MG63 (cell line): ENCODE measurements around the gene TBCD. TPM values are rescaled to one million over a fixed set of nuclear protein-coding genes. Genes with fewer than 3 reads are reported as not detected.
"Not testable (repeated sequence)": the region's sequence is repeated elsewhere in the genome, so short reads cannot be mapped to it uniquely, and the experiment has no call there.

Experiments used
- DNase-seq: peaks from one replicate; pipeline ENCODE4 v3.0.0-alpha.2; 2020
- H3K27me3 ChIP-seq: fragments of 250-450 bp; sonication (Bioruptor Pico); 2 replicates; pipeline ENCODE4 v1.5.1; 2020; ENCODE audit warnings: mild to moderate bottlenecking, moderate library complexity
- H3K36me3 ChIP-seq: fragments of 250-450 bp; sonication (Bioruptor Pico); 2 replicates; pipeline ENCODE4 v1.5.1; 2020; ENCODE audit warnings: mild to moderate bottlenecking, moderate library complexity
- H3K4me3 ChIP-seq: fragments of 250-450 bp; sonication (Bioruptor Pico); 2 replicates; pipeline ENCODE4 v1.5.1; 2020; ENCODE audit warnings: mild to moderate bottlenecking, moderate library complexity
- H3K9me3 ChIP-seq: fragments of 250-450 bp; sonication (Bioruptor Pico); 2 replicates; pipeline ENCODE4 v1.5.1; 2020; ENCODE audit warnings: mild to moderate bottlenecking, moderate library complexity
- total RNA-seq: library from RNA; depleted of rRNA; stranded (reverse); fragments of >200 nt; shearing (Covaris generic); gene quantifications from 2 replicates; pipeline ENCODE4 v1.2.3, GENCODE V29; 2014; ENCODE audit warnings: low replicate concordance

Gene TBCD
- total RNA-seq, 1 experiment from 2014 or later: 73.6 TPM

DNA sequence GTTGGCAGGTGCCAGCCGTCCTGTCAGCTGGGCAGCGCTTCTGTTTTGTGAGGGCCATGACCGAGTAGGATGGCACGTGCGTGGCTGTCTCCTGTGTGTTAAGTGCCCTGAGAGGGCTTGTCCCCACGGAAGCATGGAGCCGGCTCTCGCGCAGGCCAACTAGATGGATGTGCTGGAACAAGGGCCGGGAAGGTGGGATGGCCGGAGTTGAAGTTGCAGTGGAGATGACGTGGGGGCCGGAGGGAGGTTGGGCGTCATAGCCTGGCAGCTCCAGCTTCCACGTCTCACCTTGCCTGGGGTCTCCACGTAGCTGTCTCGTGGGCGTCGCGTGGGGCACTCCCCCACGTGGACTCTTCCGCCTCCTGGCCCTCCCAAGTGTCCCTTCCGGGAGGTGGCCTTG is 27.7 kb downstream of the TBCD start:
- Histone ChIP-seq H3K9me3 (no peaks in the 10 kb centered on the region), H3K4me3 (no peak overlapping the region), H3K36me3 (peaks cover 29% of the 10 kb centered on the region), H3K27me3 (no peaks in the 10 kb centered on the region)
- no peak for DNase-seq

DNA sequence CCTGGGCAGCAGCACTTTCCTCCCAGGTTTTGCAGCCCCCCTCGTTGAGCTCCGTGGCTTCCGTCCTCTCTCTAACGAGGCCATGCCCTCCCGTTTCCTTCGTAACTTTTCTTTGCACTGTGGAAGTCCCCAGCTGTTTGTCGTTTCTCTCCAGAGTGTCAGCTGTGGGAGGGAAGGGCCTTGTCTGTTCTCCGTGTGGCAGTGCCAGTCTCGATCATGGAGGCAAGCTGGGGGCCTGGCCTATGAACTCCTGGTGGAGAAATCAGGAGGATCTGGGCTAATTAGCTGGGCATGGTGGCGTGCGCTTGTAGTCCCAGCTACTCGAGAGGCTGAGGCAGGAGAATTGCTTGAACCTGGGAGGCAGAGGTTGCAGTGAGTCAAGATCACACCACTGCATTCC is 28.3 kb downstream of the TBCD start:
- no peaks in the 10 kb centered on the region for H3K9me3 ChIP-seq
- H3K4me3 ChIP-seq: no peak overlapping the region
- H3K36me3 ChIP-seq: peaks cover 24% of the 10 kb centered on the region
- no peaks in the 10 kb centered on the region for H3K27me3 ChIP-seq
- DNase-seq: no peak

DNA sequence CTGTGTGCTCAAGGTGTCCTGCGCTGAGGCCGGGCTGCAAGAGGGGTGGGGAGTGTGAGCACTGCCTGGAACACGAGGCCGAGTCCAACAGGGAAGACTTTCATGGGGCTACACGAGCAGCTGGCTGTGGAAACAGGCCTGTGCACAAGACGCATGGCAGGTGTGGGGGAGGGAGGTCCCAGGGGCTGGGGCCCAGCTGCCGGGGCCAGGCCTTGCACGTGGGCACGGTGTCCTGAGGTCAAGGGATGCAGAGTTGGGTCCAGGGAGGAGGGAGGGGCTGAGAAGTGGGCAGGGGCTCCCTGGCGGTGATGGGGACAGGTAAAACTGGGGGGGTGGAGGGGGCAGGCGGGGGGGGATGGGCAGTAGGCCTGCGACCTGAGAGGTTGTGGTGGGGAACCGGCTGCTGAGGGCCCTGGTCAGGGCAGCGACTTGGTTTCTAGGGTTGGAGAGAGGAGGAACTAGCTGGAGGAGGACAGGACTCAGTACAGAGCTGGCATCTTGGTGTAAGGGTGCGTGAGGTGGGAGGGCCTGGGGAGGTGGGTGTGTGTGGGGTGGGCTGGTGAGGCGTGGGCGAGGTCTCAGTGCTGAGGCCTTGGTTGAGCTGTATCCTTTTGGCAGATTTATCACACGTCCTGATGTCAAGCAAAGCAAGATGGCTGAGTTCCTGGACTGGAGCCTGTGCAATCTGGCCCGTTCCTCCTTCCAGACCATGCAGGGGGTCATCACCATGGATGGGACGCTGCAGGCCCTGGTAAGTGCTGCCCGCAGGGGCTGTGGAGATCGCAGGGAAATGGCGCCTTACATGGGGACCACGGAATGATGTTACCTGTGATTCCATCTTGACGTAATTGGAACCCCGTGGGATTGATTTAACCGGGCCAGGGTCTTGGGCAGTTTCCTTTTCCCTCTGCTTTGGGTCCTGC is 29.4 kb downstream of the TBCD start:
- no peak for DNase-seq
- Histone ChIP-seq H3K9me3 (no peaks in the 10 kb centered on the region), H3K4me3 (no peak overlapping the region), H3K27me3 (no peaks in the 10 kb centered on the region), H3K36me3 (peaks cover 24% of the 10 kb centered on the region)

DNA sequence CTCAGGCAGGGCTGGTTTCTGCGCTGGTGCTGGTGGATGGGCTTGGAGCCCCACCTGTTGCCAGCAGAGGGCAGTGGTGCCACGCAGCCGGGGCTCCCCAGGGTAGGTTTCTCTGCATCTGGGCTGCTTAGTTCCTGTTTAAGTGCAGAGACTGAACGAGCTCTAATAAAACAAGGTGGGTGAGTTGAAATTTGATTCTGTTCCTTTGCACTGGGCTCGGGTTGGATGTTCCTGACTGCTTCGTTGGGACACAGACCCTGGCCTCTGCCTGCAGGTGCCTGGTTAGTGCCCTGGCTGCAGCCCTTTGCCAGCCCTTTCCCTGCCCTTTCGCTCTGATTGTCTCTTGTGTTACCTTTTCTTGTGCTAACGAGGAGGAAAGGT is 30.0 kb downstream of the TBCD start:
- Histone ChIP-seq H3K27me3 (no peaks in the 10 kb centered on the region), H3K36me3 (peaks cover 21% of the 10 kb centered on the region), H3K4me3 (no peak overlapping the region), H3K9me3 (no peaks in the 10 kb centered on the region)
- DNase-seq: peak; percentile 71

DNA sequence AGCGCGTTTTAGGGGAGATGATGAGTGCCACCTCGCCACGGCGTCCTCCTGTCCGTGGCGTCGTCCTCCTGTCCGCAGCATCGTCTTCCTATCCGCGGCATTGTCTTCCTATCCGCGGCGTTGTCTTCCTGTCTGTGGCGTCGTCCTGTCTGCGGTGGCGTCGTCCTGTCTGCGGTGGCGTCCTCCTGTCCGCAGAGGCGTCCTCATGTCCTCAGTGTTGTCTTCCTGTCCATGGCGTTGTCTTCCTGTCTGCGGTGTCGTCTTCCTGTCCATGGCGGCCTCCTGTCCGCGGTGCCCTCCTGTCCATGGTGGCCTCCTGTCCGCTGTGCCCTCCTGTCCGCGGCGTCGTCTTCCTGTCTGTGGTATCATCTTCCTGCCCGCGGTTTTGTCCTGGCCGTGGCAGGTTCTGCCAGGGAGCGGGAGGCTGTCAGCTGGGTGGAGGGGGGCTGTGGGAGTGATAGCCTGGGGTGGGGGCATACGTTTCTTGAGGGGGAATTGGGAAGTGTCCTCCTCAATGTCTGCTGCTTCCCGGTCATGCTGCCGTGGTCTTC is 30.9 kb downstream of the TBCD start:
- Histone ChIP-seq H3K4me3 (no peak overlapping the region), H3K27me3 (no peaks in the 10 kb centered on the region), H3K9me3 (no peaks in the 10 kb centered on the region), H3K36me3 (peaks cover 21% of the 10 kb centered on the region)
- no peak for DNase-seq

DNA sequence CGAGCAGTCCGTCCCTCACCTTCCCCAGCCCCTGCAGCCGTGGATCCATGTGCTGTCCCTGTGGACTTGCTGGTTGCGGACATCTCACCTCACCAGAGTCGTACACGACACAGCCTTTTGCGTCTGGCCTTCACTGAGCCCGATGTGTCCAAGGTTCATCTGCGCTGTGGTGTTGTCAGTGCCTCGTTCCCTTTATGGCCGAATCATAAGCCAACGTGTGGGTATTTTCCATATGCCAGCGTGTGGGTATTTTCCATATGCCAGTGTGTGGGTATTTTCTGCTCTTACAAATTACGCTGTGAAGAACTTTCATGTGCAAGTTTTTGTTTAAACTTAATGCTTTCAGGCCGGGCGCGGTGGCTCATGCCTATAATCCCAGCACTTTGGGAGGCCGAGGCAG is 31.6 kb downstream of the TBCD start:
- H3K9me3 ChIP-seq: no peaks in the 10 kb centered on the region
- DNase-seq: no peak
- H3K36me3 ChIP-seq: peaks cover 17% of the 10 kb centered on the region
- no peaks in the 10 kb centered on the region for H3K27me3 ChIP-seq
- H3K4me3 ChIP-seq: no peak overlapping the region

DNA sequence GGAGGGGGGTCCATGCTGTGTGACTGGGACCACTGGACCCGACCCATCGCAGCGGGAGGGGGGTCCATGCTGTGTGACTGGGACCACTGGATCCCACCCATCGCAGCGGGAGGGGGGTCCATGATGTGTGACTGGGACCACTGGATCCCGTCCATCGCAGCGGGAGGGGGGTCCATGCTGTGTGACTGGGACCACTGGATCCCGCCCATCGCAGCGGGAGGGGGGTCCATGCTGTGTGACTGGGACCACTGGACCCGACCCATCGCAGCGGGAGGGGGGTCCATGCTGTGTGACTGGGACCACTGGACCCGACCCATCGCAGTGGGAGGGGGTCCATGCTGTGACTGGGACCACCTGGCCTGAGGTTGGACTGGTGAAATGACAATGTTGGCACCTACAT is 33.7 kb downstream of the TBCD start:
- not testable (repeated sequence) for H3K9me3 ChIP-seq, H3K4me3 ChIP-seq, DNase-seq, H3K27me3 ChIP-seq
- H3K36me3 ChIP-seq: peaks cover 23% of the 10 kb centered on the region

DNA sequence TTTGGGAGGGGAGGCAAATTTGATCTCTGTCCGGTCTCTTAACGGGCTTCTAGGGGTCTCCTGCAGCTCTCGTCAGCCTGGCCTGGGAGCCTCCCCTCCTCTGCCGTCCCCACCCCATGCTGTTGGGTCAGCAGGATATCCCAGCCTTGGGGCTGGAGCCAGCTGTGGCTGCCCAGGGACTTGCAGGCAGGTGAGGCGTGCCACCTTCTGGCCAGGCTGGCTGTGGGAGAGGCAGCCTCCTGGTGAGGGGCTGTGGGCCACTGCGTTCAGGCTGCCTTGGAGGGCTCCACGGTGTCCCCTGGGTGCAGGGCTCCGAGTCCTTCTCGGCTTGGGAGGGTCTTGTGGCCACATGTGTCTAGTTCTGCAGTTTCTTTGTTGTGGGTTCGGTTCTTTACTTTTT is 34.6 kb downstream of the TBCD start:
- Histone ChIP-seq H3K27me3 (no peaks in the 10 kb centered on the region), H3K36me3 (peaks cover 24% of the 10 kb centered on the region), H3K9me3 (no peaks in the 10 kb centered on the region), H3K4me3 (no peak overlapping the region)
- DNase-seq: no peak

DNA sequence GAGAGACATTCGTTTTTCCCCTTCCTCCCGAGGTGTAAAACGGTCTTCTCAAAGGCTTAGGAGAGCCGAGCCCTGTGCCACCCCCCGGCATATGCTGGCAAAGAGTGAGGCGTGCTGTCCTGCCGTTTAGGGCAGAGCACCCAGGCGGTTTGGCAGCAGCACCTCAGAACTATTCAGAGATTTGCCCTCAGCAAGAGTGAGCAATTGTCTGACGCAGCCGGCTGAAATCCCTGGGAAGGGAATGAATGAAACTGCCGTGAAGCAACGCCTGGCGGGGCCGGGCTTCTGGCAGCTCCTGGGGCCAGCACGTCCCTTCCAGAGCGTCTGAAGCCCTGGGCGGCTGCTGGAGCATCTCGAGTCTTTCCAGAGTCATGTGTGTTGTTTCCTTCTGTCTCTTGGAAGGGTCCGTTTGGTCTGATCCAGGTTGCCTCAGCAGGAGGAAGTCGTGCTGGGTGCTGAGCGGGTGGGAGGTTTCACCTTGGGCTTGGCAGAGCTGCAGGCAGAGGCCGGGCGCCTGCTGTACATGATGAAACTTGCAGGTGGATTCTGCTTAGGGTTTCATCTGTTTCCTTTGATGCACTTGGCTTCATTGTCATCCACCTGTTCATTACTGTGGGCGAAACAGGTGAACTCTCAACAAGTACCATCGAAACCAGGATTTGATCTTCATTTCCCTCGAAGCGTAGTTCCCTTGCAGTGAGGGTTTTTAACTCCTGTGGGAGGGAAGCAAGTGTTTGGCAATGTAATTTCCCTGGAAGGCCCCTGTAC is 35.4 kb downstream of the TBCD start:
- Histone ChIP-seq H3K36me3 (peaks cover 23% of the 10 kb centered on the region), H3K4me3 (no peak overlapping the region), H3K9me3 (no peaks in the 10 kb centered on the region), H3K27me3 (no peaks in the 10 kb centered on the region)
- peak; percentile 97 for DNase-seq

DNA sequence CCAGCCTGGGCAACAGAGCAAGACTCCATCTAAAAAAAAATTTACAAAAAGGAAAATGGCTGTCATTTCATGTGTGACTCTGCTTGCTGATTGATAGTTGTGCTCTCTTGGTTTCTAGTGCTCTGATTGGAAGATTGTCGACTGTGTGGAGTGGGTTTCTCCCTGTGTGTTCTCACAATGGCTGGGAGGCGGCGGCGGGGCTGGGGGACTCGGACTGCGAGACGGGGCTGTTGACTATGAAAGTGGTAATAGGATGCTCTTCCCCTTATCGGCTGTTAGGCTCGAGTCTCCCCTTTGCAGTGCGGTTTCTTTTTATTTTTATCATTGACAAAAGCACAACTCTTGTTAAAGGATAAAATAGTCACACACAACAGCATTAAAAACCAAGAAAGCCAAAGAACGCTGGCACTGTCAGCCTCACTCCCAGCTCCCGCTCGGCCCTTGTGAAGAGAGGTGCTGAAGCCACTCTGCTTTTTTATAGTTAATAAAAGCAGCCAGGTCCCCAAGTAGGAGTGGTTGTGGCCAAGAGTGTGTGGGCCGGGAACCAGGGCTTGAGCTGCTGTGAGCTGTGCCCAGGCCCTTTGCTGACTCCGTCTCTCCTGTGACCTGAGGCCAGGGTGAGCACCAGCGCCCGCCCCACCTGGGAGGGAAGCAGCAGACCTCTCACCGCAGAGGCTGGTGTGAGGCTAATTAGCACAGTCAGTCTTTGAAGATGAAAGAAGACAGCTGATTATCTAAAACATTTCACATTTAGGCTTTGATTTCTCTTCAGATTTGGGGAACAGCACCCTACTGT is 36.5 kb downstream of the TBCD start:
- H3K36me3 ChIP-seq: peaks cover 18% of the 10 kb centered on the region
- H3K27me3 ChIP-seq: no peaks in the 10 kb centered on the region
- H3K9me3 ChIP-seq: no peaks in the 10 kb centered on the region
- DNase-seq: no peak
- no peak overlapping the region for H3K4me3 ChIP-seq

DNA sequence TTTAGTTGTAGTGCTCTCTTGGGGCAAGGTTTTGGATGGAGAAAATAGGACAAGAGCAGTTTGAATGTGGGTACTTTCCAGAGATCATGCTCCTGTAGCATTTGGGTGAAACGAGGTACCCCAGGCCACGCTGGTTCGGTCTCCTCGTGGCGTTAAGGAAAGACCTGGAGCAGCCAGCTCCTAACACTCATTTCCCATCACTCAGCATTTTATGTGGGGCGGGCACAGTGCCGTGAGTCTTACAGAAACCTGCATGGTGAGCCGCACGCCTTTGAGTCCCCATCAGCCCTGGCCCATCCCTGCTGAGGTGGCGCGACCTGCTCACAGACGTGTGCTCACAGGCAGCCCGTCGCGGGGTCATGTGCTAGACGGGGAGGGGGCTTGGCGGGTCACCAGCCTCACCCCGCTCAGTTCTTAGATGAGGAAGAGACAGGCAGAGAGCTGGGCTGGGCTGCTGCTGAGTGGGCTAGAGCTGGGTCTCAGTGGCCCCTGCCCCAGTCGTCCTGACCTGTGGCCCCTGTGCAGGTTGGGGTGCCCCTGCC is 37.3 kb downstream of the TBCD start:
- H3K4me3 ChIP-seq: no peak overlapping the region
- no peaks in the 10 kb centered on the region for H3K9me3 ChIP-seq
- no peak for DNase-seq
- H3K36me3 ChIP-seq: peaks cover 15% of the 10 kb centered on the region
- no peaks in the 10 kb centered on the region for H3K27me3 ChIP-seq

DNA sequence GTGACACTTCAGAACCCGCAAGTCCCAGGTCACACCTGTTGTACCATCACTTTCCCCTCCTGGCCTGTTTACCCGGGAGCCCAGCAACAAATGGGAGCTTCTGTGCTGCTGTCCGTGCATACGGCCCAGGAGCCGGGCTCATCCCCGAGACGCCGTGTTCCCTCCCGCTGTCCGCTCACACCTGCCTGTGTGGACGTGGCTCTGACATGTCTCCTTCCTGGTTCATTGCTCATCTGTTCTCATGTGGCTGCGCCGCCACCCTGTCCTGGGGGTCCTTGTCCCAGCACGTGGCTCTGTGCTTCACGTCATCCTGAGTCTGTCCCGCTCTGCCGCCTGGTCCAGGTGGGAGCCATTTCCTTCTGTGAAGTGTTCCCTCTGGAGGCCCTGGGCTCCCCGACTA is 37.9 kb downstream of the TBCD start:
- Histone ChIP-seq H3K9me3 (no peaks in the 10 kb centered on the region), H3K4me3 (no peak overlapping the region), H3K27me3 (no peaks in the 10 kb centered on the region), H3K36me3 (peaks cover 17% of the 10 kb centered on the region)
- no peak for DNase-seq

DNA sequence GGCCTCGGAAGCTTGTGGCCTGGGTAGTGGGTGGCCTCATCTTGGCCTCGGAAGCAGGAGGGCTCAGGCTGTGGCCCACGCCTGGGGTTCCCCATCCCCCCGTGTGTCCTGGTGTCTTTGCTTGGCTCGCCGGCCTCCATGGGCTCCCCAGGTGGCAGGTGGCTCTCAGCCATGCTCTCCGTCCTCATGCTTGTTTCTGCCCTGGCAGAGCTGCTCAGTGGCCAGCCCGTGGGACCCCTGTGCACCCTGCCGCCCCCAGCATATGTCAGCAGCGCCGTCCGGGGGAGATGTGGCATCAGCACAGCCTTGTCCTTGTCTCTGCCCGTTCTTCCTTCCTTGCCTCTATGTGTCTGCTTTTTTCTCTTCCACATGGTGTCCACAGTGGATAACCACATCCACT is 38.5 kb downstream of the TBCD start:
- no peaks in the 10 kb centered on the region for H3K27me3 ChIP-seq
- H3K36me3 ChIP-seq: peaks cover 17% of the 10 kb centered on the region
- H3K9me3 ChIP-seq: no peaks in the 10 kb centered on the region
- H3K4me3 ChIP-seq: no peak overlapping the region
- DNase-seq: no peak

DNA sequence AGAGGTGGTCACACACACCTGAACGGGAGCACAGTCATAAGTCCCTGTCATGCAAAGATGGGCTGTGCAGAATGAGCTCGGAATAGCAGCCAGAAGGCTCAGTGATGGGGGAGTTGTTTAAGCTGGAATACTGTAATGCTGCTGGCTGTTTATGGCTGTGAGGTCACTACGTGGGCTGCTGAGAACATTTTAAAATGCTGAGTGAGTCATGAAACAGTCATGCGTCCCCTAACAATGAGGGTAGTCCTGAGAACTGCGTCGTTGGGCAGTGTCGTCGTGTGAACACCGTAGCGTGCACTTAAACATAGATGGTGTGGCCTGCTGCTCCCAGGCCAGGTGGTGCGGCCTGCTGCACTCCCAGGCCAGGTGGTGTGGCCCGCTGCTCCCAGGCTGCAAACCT is 39.7 kb downstream of the TBCD start:
- H3K9me3 ChIP-seq: no peaks in the 10 kb centered on the region
- DNase-seq: peak; percentile 30
- H3K36me3 ChIP-seq: peaks cover 19% of the 10 kb centered on the region
- H3K27me3 ChIP-seq: no peaks in the 10 kb centered on the region
- no peak overlapping the region for H3K4me3 ChIP-seq

DNA sequence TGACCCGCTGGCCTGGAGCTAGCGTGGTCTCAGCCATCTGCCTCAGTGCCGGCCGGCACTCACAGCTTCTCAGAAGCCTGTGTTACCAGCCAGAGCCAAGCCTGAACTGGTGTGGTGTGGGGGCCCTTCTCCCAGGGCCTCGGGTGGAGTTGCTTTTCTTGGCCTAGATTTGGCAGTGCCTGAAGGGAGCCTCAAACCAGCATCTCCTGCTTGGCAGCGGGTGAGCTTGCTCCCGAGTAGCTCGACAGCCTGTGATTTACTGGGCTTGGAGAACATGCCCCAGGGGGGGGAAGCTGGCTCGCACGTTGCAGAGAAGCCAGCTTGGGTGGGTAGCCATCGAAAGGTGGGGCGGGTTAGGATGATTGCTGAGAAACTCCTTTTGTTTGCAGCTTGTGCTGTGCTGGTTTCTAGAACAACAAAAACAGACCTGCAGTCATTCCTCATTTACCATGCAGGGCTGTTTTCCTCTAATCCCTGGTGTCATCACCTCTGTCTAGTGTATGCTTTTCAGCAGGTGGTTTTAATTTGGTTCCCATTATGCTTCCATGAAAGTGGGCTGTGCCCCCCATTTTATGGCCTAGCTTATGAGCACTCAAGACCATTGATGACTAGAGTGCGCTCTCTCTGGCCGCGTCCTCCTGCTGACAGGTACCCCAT is 42.2 kb downstream of the TBCD start:
- no peak for DNase-seq
- H3K4me3 ChIP-seq: no peak overlapping the region
- H3K36me3 ChIP-seq: peaks cover 29% of the 10 kb centered on the region
- no peaks in the 10 kb centered on the region for H3K9me3 ChIP-seq
- no peaks in the 10 kb centered on the region for H3K27me3 ChIP-seq

DNA sequence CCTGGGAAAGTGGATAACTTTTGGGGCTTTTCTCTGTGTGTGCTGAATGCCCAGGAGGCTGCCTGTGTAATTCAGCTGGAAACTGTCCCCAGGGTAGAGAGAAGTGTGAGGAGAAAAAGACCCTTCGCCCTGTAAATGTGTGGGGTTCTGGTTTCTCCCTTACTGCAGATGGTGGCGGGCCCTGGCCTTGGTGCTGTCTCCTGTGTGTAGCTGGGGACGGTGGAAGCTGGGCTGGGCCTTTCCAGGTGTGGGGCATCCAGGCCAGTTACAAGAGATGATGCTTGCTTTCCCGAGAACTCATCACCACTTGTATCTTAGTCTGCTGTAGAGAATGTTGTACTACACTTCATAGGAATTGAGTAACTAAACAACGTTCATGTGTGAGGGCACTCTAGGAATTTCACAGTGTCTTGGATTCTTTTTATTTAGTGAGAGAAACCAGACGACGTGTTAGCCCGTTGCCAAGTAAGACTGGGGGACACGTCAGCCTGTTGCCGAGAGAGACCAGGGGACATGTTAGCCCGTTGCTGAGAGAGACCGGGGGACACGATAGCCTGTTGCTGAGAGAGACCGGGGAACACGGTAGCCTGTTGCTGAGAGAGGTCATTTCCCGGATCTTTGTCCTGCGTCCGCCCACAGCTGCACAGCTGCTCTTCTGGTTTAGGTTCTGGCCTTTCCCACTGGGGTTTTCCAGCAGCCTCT is 43.1 kb downstream of the TBCD start:
- Histone ChIP-seq H3K36me3 (peaks cover 27% of the 10 kb centered on the region), H3K27me3 (no peaks in the 10 kb centered on the region), H3K9me3 (no peaks in the 10 kb centered on the region), H3K4me3 (no peak overlapping the region)
- DNase-seq: no peak
